GM20000 (cell line): ENCODE measurements around the gene PHF19.

Experiments
- DNase-seq: peaks from one replicate; pipeline ENCODE4 v3.0.0; 2012; ENCODE audit warnings: low spot score
- TF ChIP-seq, protein P1 (sequence below): IDR thresholded peaks from 2 replicates; pipeline ENCODE4 v1.5.1; 2012; ENCODE audit warnings: mild to moderate bottlenecking, control low read depth; ENCODE audit errors: extremely low read depth, missing control alignments

Gene PHF19

DNA sequence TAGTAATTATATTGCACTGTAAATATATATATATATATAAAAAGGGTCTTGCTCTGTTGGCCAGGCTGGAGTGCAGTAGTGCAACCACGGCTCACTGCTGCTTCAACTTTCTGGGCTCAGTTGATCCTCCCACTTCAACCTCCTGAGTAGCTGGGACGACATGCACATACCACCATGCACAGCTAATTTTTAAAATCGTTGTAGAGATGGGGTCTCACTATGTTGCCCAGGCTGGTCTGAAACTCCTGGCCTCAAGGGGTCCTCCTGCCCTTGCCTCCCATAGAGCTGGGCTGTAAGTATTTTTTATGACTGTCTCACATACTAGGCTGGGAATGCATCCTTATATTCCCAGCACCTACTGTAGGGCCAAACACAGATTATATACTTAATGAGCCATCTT lies 46.1 kb downstream of the PHF19 start:
- TF ChIP-seq, protein P1, sequence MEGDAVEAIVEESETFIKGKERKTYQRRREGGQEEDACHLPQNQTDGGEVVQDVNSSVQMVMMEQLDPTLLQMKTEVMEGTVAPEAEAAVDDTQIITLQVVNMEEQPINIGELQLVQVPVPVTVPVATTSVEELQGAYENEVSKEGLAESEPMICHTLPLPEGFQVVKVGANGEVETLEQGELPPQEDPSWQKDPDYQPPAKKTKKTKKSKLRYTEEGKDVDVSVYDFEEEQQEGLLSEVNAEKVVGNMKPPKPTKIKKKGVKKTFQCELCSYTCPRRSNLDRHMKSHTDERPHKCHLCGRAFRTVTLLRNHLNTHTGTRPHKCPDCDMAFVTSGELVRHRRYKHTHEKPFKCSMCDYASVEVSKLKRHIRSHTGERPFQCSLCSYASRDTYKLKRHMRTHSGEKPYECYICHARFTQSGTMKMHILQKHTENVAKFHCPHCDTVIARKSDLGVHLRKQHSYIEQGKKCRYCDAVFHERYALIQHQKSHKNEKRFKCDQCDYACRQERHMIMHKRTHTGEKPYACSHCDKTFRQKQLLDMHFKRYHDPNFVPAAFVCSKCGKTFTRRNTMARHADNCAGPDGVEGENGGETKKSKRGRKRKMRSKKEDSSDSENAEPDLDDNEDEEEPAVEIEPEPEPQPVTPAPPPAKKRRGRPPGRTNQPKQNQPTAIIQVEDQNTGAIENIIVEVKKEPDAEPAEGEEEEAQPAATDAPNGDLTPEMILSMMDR: no peak
- DNase-seq: no peak

DNA sequence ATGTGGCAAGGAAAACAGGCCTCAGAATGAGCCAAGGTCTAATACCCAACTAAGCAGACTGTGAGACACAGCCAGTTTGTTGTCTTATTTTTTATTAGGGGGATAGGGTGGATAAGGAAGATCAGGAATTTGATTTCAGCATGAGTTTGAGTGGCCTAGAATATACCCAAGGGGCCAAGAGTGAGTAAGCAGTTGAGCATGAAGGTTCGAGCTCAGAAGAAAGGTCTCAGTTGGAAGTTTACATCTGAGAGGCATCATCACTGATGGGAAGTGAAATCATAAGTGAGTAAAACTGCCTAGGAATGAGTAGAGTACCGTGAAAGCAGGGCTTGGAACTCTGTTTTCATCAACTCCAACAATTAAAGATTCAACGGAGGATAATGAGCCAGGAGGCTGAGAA lies 46.8 kb downstream of the PHF19 start:
- TF ChIP-seq, protein P1: no peak
- DNase-seq: no peak

DNA sequence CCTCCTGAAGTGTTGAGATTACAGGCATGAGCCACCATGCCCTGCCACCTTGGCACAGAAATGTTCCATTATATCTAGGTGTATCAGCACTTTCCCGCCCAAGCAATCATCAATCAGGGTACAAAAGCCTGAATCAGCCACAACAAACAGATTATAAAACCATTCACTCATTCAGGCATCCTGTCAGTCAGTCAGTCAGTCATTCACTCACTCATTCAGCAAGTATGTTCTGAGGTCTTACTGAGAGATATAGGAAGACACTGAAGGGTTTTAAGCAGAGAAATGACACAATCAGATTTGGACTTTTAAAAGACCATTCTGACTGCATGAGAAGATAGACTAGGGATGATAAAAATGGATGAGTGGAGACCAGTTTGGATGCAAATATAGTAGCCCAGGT lies 47.3 kb downstream of the PHF19 start:
- TF ChIP-seq, protein P1: no peak

DNA sequence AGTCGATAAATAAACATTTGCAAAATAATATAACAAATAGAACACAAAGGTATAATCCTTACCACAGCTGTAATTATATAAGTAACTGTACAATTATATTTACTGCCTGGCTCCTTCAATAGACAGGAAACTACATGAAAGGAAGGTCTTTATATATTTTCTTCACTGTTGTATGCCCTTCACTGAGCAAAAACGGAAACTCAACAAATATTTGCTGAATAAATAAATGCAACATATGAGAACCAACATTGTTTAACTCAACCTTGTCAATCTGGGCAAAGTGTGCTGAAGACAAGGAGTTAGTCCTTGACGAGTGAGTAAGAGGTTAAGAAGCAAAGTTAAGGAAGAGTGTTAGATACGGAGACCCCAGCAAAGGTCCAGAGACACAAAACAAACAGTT lies 56.9 kb downstream of the PHF19 start:
- DNase-seq: no peak

More for the DNA sequence above, 47.3 kb downstream of the PHF19 start:
- no peak for DNase-seq

DNA sequence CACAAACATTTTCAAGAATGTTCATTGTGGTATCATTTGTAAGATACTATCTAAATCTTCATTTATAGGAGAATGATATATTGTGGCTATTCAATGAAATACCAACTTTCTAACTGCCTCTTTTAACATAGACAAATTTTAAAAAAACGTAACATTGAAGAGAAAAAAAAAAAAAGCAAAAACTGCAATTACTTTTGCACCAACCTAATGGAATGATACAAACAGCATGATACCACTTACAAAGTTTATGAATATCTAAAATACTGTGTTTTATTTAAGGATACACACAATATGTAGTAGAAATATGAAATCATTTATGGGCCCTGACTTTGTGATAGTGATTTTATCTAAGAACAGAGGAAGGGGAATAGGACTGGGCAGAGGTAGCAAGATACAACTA lies 58.4 kb downstream of the PHF19 start:
- no peak for DNase-seq
- TF ChIP-seq, protein P1: no peak

More for the DNA sequence above, 56.9 kb downstream of the PHF19 start:
- TF ChIP-seq, protein P1: no peak

DNA sequence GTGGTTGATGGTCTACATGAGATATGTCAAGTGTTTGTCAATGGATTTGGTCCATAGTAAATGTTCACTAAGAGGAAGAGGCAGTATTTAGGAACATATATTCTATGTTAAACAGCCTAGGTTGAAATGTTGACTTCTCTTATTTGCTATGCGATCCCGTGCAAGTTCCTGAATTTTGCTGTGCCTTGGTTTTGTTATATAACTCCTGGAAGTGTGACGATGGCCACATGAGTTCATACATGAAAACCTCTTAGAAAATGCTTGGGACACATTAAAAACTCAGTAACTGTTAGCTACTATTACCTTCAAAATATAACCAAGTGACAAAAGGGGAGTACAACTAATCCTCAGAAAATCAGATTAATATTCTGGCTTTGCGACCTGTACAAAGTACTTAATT lies 61.9 kb downstream of the PHF19 start:
- no peak for DNase-seq
- TF ChIP-seq, protein P1: no peak

DNA sequence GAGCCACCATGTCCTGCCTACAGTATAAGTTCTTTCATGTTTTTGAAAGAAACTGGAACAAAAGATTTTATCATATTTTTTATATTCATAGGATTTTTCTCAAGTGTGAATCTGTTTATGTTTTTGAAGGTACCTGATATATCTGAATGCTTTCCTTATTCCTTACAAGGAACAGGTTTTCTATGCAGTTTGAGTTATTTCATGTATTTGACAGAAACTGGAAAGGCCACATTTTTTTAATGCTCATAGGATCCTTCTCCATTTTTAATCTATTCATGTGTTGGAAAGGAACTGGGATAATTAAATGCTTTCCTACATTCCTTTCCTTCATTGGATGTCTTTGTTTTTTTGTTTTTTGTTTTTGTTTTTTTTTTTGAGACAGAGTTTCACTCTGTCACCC lies 68.1 kb downstream of the PHF19 start:
- TF ChIP-seq, protein P1: no peak
- DNase-seq: no peak
